GM08714 (cell line): ENCODE results near the gene CREB1.
A peak's percentile ranks its signal among the peaks of the same experiment; 100 is the strongest.

ENCODE experiments used
- H3K4me3 ChIP-seq: fragments of 200-500 bp; sonication (Bioruptor generic); 2 replicates; pipeline ENCODE4 v1.5.1; 2014; ENCODE audit warnings: mild to moderate bottlenecking, low read length, inconsistent platforms
- ZNF274 ChIP-seq: IDR thresholded peaks from 2 replicates; pipeline ENCODE4 v1.6.1; 2012; ENCODE audit warnings: mild to moderate bottlenecking, low read depth, low read length

Gene CREB1

GRCh38 chr2:207600231-207600630 lies 70.5 kb downstream of the CREB1 start:
- H3K4me3 ChIP-seq, result no peak overlapping the region
- TF ChIP-seq ZNF274, result no peak

- no peak overlapping the region for H3K4me3 ChIP-seq
- TF ChIP-seq ZNF274, result no peak
Measured at GRCh38 chr2:207601774-207602173, 72.0 kb downstream of the CREB1 start.

- no peak overlapping the region for H3K4me3 ChIP-seq
Measured at GRCh38 chr2:207603486-207603885, 73.7 kb downstream of the CREB1 start.

GRCh38 chr2:207606399-207606798 lies 76.6 kb downstream of the CREB1 start:
- H3K4me3 ChIP-seq, result no peak overlapping the region
- TF ChIP-seq ZNF274, result no peak

More at GRCh38 chr2:207603486-207603885, 73.7 kb downstream of the CREB1 start:
- TF ChIP-seq ZNF274, result no peak

GRCh38 chr2:207606829-207607228 lies 77.1 kb downstream of the CREB1 start:
- no peak overlapping the region for H3K4me3 ChIP-seq
- no peak for TF ChIP-seq ZNF274

GRCh38 chr2:207612714-207613113 lies 83.0 kb downstream of the CREB1 start:
- no peak overlapping the region for H3K4me3 ChIP-seq
- no peak for TF ChIP-seq ZNF274

GRCh38 chr2:207614824-207615223 lies 85.1 kb downstream of the CREB1 start:
- TF ChIP-seq ZNF274, result no peak
- H3K4me3 ChIP-seq, result no peak overlapping the region

- no peak for TF ChIP-seq ZNF274
- no peak overlapping the region for H3K4me3 ChIP-seq
Measured at GRCh38 chr2:207616185-207616584, 86.4 kb downstream of the CREB1 start.

GRCh38 chr2:207617011-207617671 lies 87.4 kb downstream of the CREB1 start:
- TF ChIP-seq ZNF274, result no peak
- no peak overlapping the region for H3K4me3 ChIP-seq

- TF ChIP-seq ZNF274, result no peak
- H3K4me3 ChIP-seq, result no peak overlapping the region
Measured at GRCh38 chr2:207619764-207620203, 90.0 kb downstream of the CREB1 start.

GRCh38 chr2:207621501-207622039 lies 91.8 kb downstream of the CREB1 start:
- H3K4me3 ChIP-seq, result no peak overlapping the region
- no peak for TF ChIP-seq ZNF274

GRCh38 chr2:207624185-207625013 lies 94.6 kb downstream of the CREB1 start:
- no peak for TF ChIP-seq ZNF274
- H3K4me3 ChIP-seq, result peak overlapping the region; percentile 84

GRCh38 chr2:207625014-207625907 lies 95.5 kb downstream of the CREB1 start, which contains the start of gene METTL21A:
TSS of gene METTL21A (minus strand) at chr2:207625394. CDS start at chr2:207624375, 1,019 bp downstream.
- TF ChIP-seq ZNF274, result no peak
- H3K4me3 ChIP-seq, result peak within 1 kb of the TSS; percentile 84

- no peak overlapping the region for H3K4me3 ChIP-seq
- no peak for TF ChIP-seq ZNF274
Measured at GRCh38 chr2:207629553-207629952, 99.8 kb downstream of the CREB1 start.

- TF ChIP-seq ZNF274, result no peak
- no peak overlapping the region for H3K4me3 ChIP-seq
Measured at GRCh38 chr2:207630491-207630890, 100.7 kb downstream of the CREB1 start.
